PC-9 (cell line): ENCODE measurements around the gene MCTP1.

Source experiments
- CTCF ChIP-seq: fragments of 200-600 bp; sonication (generic); conservative IDR thresholded peaks from 2 replicates; pipeline ENCODE4 v1.6.1; 2017; ENCODE audit warnings: mixed run types, antibody characterized with exemption, mild to moderate bottlenecking, moderate library complexity
- EZH2 ChIP-seq: fragments of 200-600 bp; sonication (generic); IDR thresholded peaks from 2 replicates; pipeline ENCODE4 v1.8.0; 2017; ENCODE audit warnings: antibody characterized with exemption, low read depth

- TF ChIP-seq CTCF (no peak), EZH2 (no peak)
These were observed 383.5 kb downstream of the MCTP1 start for GRCh38 chr5:94901191-94901979.
